Measurements from ENCODE around the gene CCL8. TPM values are rescaled to one million over a fixed set of nuclear protein-coding genes. Genes with fewer than 3 reads are reported as not detected.
A peak's percentile ranks its signal among the peaks of the same experiment; 100 is the strongest.

CCL8 gene
- total RNA-seq, 2 experiments from 2014 or later, result not detected

DNA sequence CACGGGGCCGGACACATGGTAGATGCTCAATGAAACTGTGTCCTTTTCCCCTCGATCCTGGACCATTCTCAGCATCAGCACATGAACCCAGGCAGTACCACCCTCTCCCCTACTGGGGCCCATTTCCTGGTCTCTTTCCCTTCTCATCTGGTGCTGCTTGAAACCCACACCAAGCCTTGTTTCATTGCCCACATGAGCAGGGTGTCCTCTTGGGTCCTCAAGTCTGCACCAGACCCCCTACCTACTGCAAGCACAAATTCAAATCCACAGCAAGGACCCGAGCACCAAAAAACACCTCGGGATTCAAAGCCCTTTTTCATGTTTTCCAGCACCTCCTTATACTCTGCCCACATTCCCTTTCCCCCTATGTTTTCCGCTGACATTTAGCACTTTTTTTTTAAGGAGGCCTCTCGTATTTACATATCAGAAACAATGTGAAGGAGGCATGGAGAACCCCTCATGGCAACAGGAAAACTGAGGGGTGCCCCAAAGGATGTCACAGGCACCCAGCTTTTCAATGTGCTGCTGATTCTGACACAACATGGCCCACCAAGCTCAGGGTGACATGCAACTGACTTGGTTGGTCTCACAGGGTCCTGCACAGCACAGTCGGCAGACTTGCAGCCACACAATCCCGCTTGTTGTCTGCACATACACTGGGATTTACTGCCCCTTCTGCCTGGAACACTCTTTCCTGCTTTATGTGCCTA is 48.4 kb downstream of the CCL8 start:
- H3K36me3 Mint-ChIP-seq (ENCODE audit: low read depth), result no peaks in the 10 kb centered on the region
- intact Hi-C loops (cut with DNase I, micrococcal nuclease), result no loop called here
- no peak for ATAC-seq
- POLR2A ChIA-PET, result no interaction called here
- H3K27me3 Mint-ChIP-seq, result peaks cover 14% of the 10 kb centered on the region
- peaks cover 20% of the 10 kb centered on the region for H3K4me1 Mint-ChIP-seq
- CTCF ChIA-PET, result interaction anchor here (1.1 to 2.2 kb wide), 4 partner anchors 12 to 166 kb away, joined by 3 to 9 read pairs (median 5); partner anchors contain the start of gene CCL13
- H3K27ac Mint-ChIP-seq, result no peak overlapping the region
- H3K4me3 Mint-ChIP-seq, result no peak overlapping the region
- no peak for DNase-seq
- H3K9me3 Mint-ChIP-seq (ENCODE audit: low read depth), result no peaks in the 10 kb centered on the region

DNA sequence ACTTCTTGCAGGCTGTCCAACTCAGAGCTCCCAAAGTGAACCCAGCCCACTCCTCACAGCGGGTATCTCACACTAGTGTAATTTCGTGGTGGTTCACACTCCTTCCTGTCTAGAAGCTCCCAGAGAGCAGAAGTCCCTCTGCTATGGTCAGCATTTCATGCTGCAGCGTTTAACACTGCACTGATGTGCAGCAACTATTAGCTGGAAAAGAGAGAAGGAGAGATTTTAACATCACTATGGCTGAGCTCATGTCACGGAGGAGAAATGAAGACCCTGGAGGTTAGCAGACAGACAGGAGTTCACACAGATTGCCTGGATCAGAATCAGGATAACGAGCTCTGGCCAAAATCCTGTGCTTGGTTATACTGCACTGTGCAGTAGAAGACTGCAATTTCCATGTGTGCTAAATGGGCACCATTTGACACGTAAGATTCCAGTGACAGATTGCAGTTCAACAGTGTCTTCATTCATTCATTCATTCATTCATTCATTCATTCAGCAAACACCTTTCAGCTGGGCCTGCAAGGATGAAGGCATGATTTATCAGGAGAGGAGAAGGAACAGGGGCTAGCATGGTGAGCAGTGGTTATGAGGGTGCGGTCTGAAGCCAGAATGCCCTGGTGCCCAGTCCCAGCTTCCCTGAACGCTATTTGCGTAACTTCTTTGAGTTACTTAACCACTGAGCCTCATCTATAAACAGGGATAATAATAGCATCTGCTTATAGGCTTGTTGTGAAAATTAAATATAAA is 49.1 kb downstream of the CCL8 start:
- H3K27ac Mint-ChIP-seq, result no peak overlapping the region
- H3K27me3 Mint-ChIP-seq, result peaks cover 16% of the 10 kb centered on the region
- ChIA-PET POLR2A (interaction anchor here (0.7 kb wide), 1 partner anchor 11 kb away, joined by 3 read pairs; no protein-coding TSS in a partner anchor), CTCF (interaction anchor here (0.7 to 2.2 kb wide), 5 partner anchors 9 to 167 kb away, joined by 3 to 9 read pairs (median 4); partner anchors contain the start of gene CCL13)
- no peak overlapping the region for H3K4me3 Mint-ChIP-seq
- intact Hi-C loops (cut with DNase I, micrococcal nuclease), result no loop called here
- no peaks in the 10 kb centered on the region for H3K9me3 Mint-ChIP-seq (ENCODE audit: low read depth)
- no peak for DNase-seq
- H3K36me3 Mint-ChIP-seq (ENCODE audit: low read depth), result no peaks in the 10 kb centered on the region
- peaks cover 20% of the 10 kb centered on the region for H3K4me1 Mint-ChIP-seq
- no peak for ATAC-seq

DNA sequence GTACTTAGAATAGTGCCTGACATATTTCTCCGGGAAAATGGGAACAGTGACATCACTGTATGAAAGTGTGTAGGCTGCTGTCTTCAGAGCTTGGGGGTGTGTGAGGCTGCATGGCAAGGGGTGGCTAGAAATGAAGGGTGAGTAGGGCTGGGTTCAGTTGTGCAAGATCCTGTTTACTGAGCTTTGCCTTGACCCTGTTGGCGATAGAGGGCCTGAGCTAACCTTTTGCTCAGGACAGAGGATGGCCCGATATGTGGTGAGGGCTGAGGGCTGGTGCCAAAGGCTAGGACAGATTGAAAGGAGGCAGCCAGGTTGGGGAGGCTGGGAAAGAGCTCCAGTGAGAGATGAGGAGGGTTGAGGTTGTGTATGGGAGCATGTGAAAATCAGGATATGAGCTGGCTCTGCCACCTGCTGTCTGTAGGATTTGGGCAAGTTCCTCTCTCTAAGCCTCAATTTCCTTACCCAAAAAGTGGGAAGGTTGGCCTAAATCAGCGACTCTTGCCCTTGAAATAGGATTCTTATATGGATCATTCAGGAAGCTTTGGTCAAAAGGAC is 49.8 kb downstream of the CCL8 start:
- Mint-ChIP-seq H3K4me1 (peaks cover 20% of the 10 kb centered on the region), H3K36me3 (ENCODE audit: low read depth) (no peaks in the 10 kb centered on the region), H3K4me3 (no peak overlapping the region), H3K27me3 (peaks cover 16% of the 10 kb centered on the region), H3K27ac (no peak overlapping the region), H3K9me3 (ENCODE audit: low read depth) (no peaks in the 10 kb centered on the region)
- ChIA-PET POLR2A (interaction anchor here (0.7 kb wide), 1 partner anchor 11 kb away, joined by 3 read pairs; no protein-coding TSS in a partner anchor), CTCF (interaction anchor here (0.7 to 2.2 kb wide), 6 partner anchors 8 to 224 kb away, joined by 3 to 9 read pairs (median 4); no protein-coding TSS in a partner anchor)
- intact Hi-C loops (cut with DNase I, micrococcal nuclease), result no loop called here
- ATAC-seq (no peak), DNase-seq (no peak)

DNA sequence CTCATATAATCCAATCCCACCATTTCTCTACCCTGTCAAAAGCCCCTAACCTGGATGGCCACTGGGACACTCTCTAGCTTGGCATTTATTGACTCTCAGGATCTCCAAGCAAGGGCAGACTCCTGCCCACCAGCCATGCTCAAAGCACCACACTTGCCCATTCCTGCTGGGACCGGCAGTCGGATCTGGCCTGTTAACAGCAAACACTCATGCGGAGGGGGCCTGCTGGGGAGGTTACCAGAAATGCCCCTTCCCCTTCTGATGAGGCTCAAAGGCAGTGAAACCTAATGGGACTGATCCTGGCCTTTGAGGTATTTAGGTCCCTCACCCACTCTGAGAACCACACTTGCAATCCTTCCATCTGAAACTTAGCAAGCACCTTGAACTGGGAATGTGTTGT is 50.3 kb downstream of the CCL8 start:
- peaks cover 20% of the 10 kb centered on the region for H3K4me1 Mint-ChIP-seq
- CTCF ChIA-PET, result interaction anchor here (0.8 to 2.2 kb wide), 3 partner anchors 8 to 225 kb away, joined by 3 to 9 read pairs (median 5); no protein-coding TSS in a partner anchor
- intact Hi-C loops (cut with DNase I, micrococcal nuclease), result no loop called here

DNA sequence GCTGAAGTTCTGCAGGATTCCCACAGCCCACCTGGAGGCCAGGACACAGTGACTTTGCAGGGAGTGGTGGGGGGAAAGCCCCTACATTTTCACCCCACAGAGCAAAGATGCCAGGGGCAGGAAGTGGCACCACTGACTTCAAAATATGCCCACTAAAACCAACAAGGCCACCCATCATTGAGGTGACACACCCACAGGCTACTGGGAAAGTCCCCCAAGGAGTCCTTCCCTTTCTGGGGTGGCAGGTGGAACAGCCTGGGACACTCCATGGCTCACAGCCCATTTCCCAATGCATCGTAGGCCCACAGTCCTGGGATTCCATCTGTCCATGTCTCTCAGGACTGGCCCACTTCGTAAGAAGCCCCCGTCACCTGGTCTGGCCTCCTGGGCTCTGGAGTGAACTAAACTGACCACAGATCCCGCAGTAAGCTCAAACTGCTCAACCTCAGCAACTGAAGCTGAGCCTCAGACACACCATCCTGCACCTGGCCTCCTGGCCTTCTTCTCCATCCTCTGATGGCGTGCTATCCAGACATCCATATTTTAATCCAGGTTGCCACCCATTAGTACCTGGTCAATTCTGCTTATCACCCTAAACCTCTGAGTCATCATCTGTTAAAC is 51.3 kb downstream of the CCL8 start:
- DNase-seq, result no peak

More for the DNA sequence above, 50.3 kb downstream of the CCL8 start:
- Mint-ChIP-seq H3K36me3 (ENCODE audit: low read depth) (no peaks in the 10 kb centered on the region), H3K4me3 (no peak overlapping the region), H3K27me3 (peaks cover 14% of the 10 kb centered on the region), H3K9me3 (ENCODE audit: low read depth) (no peaks in the 10 kb centered on the region), H3K27ac (no peak overlapping the region)
- no peak for ATAC-seq
- POLR2A ChIA-PET, result no interaction called here
- DNase-seq, result no peak

DNA sequence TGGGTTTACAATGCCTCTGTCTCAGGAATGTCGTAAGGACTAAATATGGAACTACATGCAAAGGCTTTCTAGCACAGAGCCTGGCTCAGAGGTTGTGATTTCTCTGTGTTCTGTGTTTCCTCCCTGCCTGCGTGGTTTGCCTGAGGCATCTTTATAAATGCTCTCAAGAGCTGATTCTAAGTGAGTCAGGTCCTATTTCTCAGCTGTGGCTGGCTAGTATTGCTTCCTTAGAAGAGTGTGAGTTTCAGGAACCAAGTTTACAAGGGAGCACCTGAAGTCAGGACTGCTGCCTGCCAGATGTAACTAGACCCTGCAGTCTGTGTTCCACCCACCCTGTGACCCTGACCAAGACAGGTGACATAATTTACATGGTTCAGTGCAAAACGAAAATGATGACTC is 51.8 kb downstream of the CCL8 start:
- no peaks in the 10 kb centered on the region for H3K36me3 Mint-ChIP-seq (ENCODE audit: low read depth)
- CTCF ChIA-PET, result interaction anchor here (0.7 to 3.0 kb wide), 4 partner anchors 10 to 170 kb away, joined by 4 to 13 read pairs (median 10); no protein-coding TSS in a partner anchor
- intact Hi-C loops (cut with DNase I, micrococcal nuclease), result loop anchor here in 1 of 2 experiments (10.0 kb wide), 1 partner anchor 706 kb away; no protein-coding TSS in a partner anchor
- no peak overlapping the region for H3K27ac Mint-ChIP-seq
- no peaks in the 10 kb centered on the region for H3K9me3 Mint-ChIP-seq (ENCODE audit: low read depth)
- peaks cover 12% of the 10 kb centered on the region for H3K4me1 Mint-ChIP-seq
- H3K4me3 Mint-ChIP-seq, result no peak overlapping the region
- POLR2A ChIA-PET, result no interaction called here
- ATAC-seq (peak; percentile 84), DNase-seq (peak; percentile 33)
- peaks cover 9% of the 10 kb centered on the region for H3K27me3 Mint-ChIP-seq

More for the DNA sequence above, 51.3 kb downstream of the CCL8 start:
- Mint-ChIP-seq H3K27ac (no peak overlapping the region), H3K4me3 (no peak overlapping the region), H3K4me1 (peaks cover 15% of the 10 kb centered on the region), H3K9me3 (ENCODE audit: low read depth) (no peaks in the 10 kb centered on the region), H3K27me3 (peaks cover 10% of the 10 kb centered on the region), H3K36me3 (ENCODE audit: low read depth) (no peaks in the 10 kb centered on the region)
- ATAC-seq, result no peak
- CTCF ChIA-PET, result interaction anchor here (3.0 kb wide), 1 partner anchor 170 kb away, joined by 11 read pairs; no protein-coding TSS in a partner anchor
- intact Hi-C loops (cut with DNase I, micrococcal nuclease), result loop anchor here in 1 of 2 experiments (10.0 kb wide), 1 partner anchor 706 kb away; no protein-coding TSS in a partner anchor
- POLR2A ChIA-PET, result no interaction called here

Other genes starting within 250 kb of the CCL8 start
- not detected for gene CCL2, start 64.2 kb upstream of the CCL8 start, total RNA-seq
- not detected for gene CCL7, start 49.2 kb upstream of the CCL8 start, total RNA-seq
- not detected for gene CCL11, start 33.7 kb upstream of the CCL8 start, total RNA-seq
- gene CCL13, start 37.0 kb downstream of the CCL8 start, total RNA-seq, result not detected
- under 1 TPM in 1 of 2 experiments, not detected in 1; 0.32 TPM for gene CCL1, start 43.8 kb downstream of the CCL8 start, total RNA-seq

Measured in activated CD4-positive, alpha-beta T cell treated with anti-CD3 and anti-CD28 coated beads for 36 hours (primary cell).